Mesenchymal stem cell (in vitro differentiated cells and primary cell): ENCODE results near the gene RPS15.

Source experiments
- DNase-seq: peaks from one replicate; pipeline ENCODE4 v3.0.0-alpha.2; 2013
- H2AFZ ChIP-seq: one replicate; pipeline ENCODE4 v1.6.1; 2013; ENCODE audit warnings: low read depth, mild to moderate bottlenecking, control low read depth, inconsistent platforms, low read length, moderate library complexity
- H2AK5ac ChIP-seq: 2 replicates; pipeline ENCODE4 v1.6.1; 2013; ENCODE audit warnings: low read length, moderate library complexity, mild to moderate bottlenecking, inconsistent platforms; ENCODE audit not compliant: severe bottlenecking
- H2BK120ac ChIP-seq: one replicate; pipeline ENCODE4 v1.6.1; 2013; ENCODE audit warnings: low read depth, mild to moderate bottlenecking, inconsistent platforms, low read length, moderate library complexity
- H2BK12ac ChIP-seq, 2 experiments: one replicate each; pipeline ENCODE4 v1.6.1; 2013; ENCODE audit warnings: inconsistent platforms in 2 of 2, low read length in 2 of 2, mild to moderate bottlenecking in 2 of 2, moderate library complexity in 2 of 2, control low read depth in 1 of 2
- H2BK15ac ChIP-seq: one replicate; pipeline ENCODE4 v1.6.1; 2013; ENCODE audit warnings: mild to moderate bottlenecking, low read depth, inconsistent platforms; ENCODE audit not compliant: poor library complexity, severe bottlenecking
- H2BK5ac ChIP-seq: 2 replicates; pipeline ENCODE4 v1.6.1; 2013; ENCODE audit warnings: low read depth, mild to moderate bottlenecking, low read length, control low read depth, inconsistent platforms; ENCODE audit not compliant: poor library complexity, severe bottlenecking
- H3K14ac ChIP-seq, 2 experiments: one replicate each; pipeline ENCODE4 v1.6.1; 2013; ENCODE audit warnings: inconsistent platforms in 2 of 2, low read length in 2 of 2, control low read depth in 1 of 2, mild to moderate bottlenecking in 1 of 2, moderate library complexity in 1 of 2
- H3K18ac ChIP-seq, 2 experiments: one replicate each; pipeline ENCODE4 v1.6.1; 2013; ENCODE audit warnings: inconsistent platforms in 2 of 2, low read length in 2 of 2, control low read depth in 1 of 2, low read depth in 1 of 2, mild to moderate bottlenecking in 1 of 2
- H3K23ac ChIP-seq, 2 experiments: one replicate each; pipeline ENCODE4 v1.6.1; 2013; ENCODE audit warnings: inconsistent platforms in 2 of 2, low read length in 2 of 2, mild to moderate bottlenecking in 2 of 2, moderate library complexity in 2 of 2, control low read depth in 1 of 2
- H3K27ac ChIP-seq: 2 replicates; pipeline ENCODE4 v1.5.1; 2013; ENCODE audit warnings: mild to moderate bottlenecking, moderate library complexity, low read length, control low read depth, inconsistent platforms; ENCODE audit not compliant: poor library complexity, severe bottlenecking
- H3K27me3 ChIP-seq, 2 experiments: 2 replicates each; pipeline versions ENCODE4 v1.6.1 to v1.7.0; 2013; ENCODE audit warnings: low read length in 2 of 2, mild to moderate bottlenecking in 2 of 2, moderate library complexity in 2 of 2, control low read depth in 1 of 2, inconsistent platforms in 1 of 2; ENCODE audit not compliant: control insufficient read depth in 1 of 2, insufficient read depth in 1 of 2
- H3K36me3 ChIP-seq, 2 experiments: 2 replicates each; pipeline versions ENCODE4 v1.6.1 to v1.7.0; 2013; ENCODE audit warnings: low read length in 2 of 2, control low read depth in 1 of 2, inconsistent platforms in 1 of 2, low read depth in 1 of 2, mild to moderate bottlenecking in 1 of 2; ENCODE audit not compliant: insufficient read depth in 2 of 2, control insufficient read depth in 1 of 2
- H3K4ac ChIP-seq, 2 experiments: one replicate each; pipeline ENCODE4 v1.6.1; 2013; ENCODE audit warnings: inconsistent platforms in 2 of 2, low read length in 2 of 2, mild to moderate bottlenecking in 2 of 2, moderate library complexity in 2 of 2, control low read depth in 1 of 2, low read depth in 1 of 2
- H3K4me1 ChIP-seq: 2 replicates; pipeline ENCODE4 v1.6.1; 2013; ENCODE audit warnings: low read depth, low read length, control low read depth; ENCODE audit not compliant: control insufficient read depth, insufficient read depth
- H3K4me2 ChIP-seq: 2 replicates; pipeline ENCODE4 v1.6.1; 2013; ENCODE audit warnings: low read length, mild to moderate bottlenecking, inconsistent platforms; ENCODE audit not compliant: poor library complexity, severe bottlenecking
- H3K4me3 ChIP-seq, 2 experiments: 2 replicates each; pipeline versions ENCODE4 v1.5.1 to v1.7.0; 2013; ENCODE audit warnings: low read length in 2 of 2, mild to moderate bottlenecking in 2 of 2, control low read depth in 1 of 2, low read depth in 1 of 2; ENCODE audit not compliant: insufficient read depth in 1 of 2
- H3K79me1 ChIP-seq: replicated peaks from 2 replicates; pipeline ENCODE4 v1.6.1; 2013; ENCODE audit warnings: mild to moderate bottlenecking, control low read depth, low read length, inconsistent platforms; ENCODE audit not compliant: poor library complexity, severe bottlenecking
- H3K9ac ChIP-seq: 2 replicates; pipeline ENCODE4 v1.7.0; 2013; ENCODE audit warnings: mild to moderate bottlenecking, low read length, moderate library complexity
- H3K9me3 ChIP-seq: 2 replicates; pipeline ENCODE4 v1.7.0; 2013; ENCODE audit warnings: mild to moderate bottlenecking, low read length; ENCODE audit not compliant: control insufficient read depth
- H4K8ac ChIP-seq: one replicate; pipeline ENCODE4 v1.6.1; 2013; ENCODE audit warnings: inconsistent platforms, mild to moderate bottlenecking, low read length, moderate library complexity
- H4K91ac ChIP-seq: one replicate; pipeline ENCODE4 v1.6.1; 2013; ENCODE audit warnings: mild to moderate bottlenecking, low read length, inconsistent platforms
- WGBS: methylation state at CpG from one replicate; pipeline ENCODE4 v1.1.7; 2013; ENCODE audit warnings: mixed read lengths; 5-methylcytosine and 5-hydroxymethylcytosine counted together

Gene RPS15

DNA sequence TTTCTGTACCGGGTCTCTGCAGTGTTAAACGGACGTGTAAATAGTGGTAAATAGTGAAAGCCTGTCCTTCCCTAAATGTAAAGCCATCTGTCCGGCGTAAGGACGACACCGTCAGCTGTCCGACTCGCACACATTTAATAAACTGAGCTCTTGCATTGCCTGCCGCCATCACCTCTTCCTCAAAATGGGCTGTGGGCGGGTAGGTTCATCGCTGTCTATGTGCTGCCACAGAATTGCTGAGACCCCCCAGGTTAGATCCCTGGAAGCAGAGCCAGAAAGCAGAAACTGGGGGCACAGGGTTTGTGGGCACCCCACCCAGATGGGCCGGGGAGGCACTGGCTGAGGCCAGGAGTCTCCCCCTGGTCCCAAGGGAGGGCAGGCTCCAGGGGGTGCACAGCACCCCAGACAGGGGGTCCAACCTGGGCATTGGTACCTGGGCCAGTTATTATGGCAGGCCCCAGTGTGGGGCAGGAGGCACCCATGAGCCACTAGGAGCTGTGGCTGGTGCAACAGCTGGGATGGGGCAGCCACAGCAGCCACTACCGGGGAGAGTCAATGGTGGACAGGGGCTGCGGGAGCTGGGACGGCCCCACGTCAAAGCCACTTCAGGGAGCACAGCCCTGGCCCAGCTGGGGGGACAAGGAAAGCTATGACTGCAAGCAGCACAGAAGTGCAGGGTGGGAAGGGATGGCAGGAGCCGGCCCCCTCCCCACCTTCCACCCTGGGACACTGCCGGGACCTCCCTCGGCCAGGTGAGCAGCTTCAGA lies 35.1 kb downstream of the RPS15 start:
- peaks cover 41% of the 10 kb centered on the region for H3K79me1 ChIP-seq
- 91% methylated on average over 18 of the region's 20 CpGs for WGBS
- H3K18ac ChIP-seq, result no peak overlapping the region
- H3K36me3 ChIP-seq, result peaks cover 13 to 38% of the 10 kb centered on the region in 2 experiments
- no peak overlapping the region for H2BK12ac ChIP-seq
- H2AK5ac ChIP-seq, result no peak overlapping the region
- no peak overlapping the region for H3K9ac ChIP-seq
- H3K4me1 ChIP-seq, result peaks cover 56% of the 10 kb centered on the region
- H3K9me3 ChIP-seq, result no peaks in the 10 kb centered on the region
- H2AFZ ChIP-seq, result no peak overlapping the region
- H2BK120ac ChIP-seq, result no peak overlapping the region
- H3K4me2 ChIP-seq, result no peak overlapping the region
- no peak overlapping the region for H4K8ac ChIP-seq
- peaks cover 27 to 43% of the 10 kb centered on the region in 2 experiments for H3K27me3 ChIP-seq
- H3K4ac ChIP-seq, result no peak overlapping the region
- no peak overlapping the region for H3K23ac ChIP-seq
- no peak overlapping the region for H3K27ac ChIP-seq
- no peak overlapping the region for H3K14ac ChIP-seq
- H2BK5ac ChIP-seq, result no peak overlapping the region
- no peak overlapping the region for H4K91ac ChIP-seq
- no peak for DNase-seq
- no peak overlapping the region for H2BK15ac ChIP-seq
- no peak overlapping the region for H3K4me3 ChIP-seq

GRCh38 chr19:1474011-1474764 lies 36.0 kb downstream of the RPS15 start:
- Histone ChIP-seq H3K4me2 (no peak overlapping the region), H2BK15ac (no peak overlapping the region), H2BK12ac (no peak overlapping the region), H3K18ac (no peak overlapping the region), H3K4ac (no peak overlapping the region), H2AFZ (no peak overlapping the region), H3K14ac (no peak overlapping the region), H3K27ac (no peak overlapping the region), H3K27me3 (peaks cover 24 to 39% of the 10 kb centered on the region in 2 experiments), H3K23ac (no peak overlapping the region), H2BK120ac (no peak overlapping the region), H3K9ac (no peak overlapping the region), H2AK5ac (no peak overlapping the region), H4K91ac (no peak overlapping the region), H3K4me3 (no peak overlapping the region), H3K79me1 (peaks cover 41% of the 10 kb centered on the region), H3K9me3 (no peaks in the 10 kb centered on the region), H3K36me3 (peaks cover 13 to 38% of the 10 kb centered on the region in 2 experiments), H3K4me1 (peaks cover 48% of the 10 kb centered on the region), H4K8ac (no peak overlapping the region), H2BK5ac (no peak overlapping the region)
- 86% methylated on average over 31 of the region's 31 CpGs for WGBS
- DNase-seq, result no peak

- Histone ChIP-seq H2BK15ac (no peak overlapping the region), H3K9me3 (no peaks in the 10 kb centered on the region)
- 96% methylated on average over 25 of the region's 26 CpGs for WGBS
Observed at GRCh38 chr19:1474765-1475351, 36.7 kb downstream of the RPS15 start.

More at GRCh38 chr19:1474765-1475351, 36.7 kb downstream of the RPS15 start:
- H2AFZ ChIP-seq, result no peak overlapping the region
- H4K91ac ChIP-seq, result no peak overlapping the region
- H3K23ac ChIP-seq, result no peak overlapping the region
- H3K4ac ChIP-seq, result no peak overlapping the region
- H2AK5ac ChIP-seq, result no peak overlapping the region
- no peak overlapping the region for H3K27ac ChIP-seq
- H3K79me1 ChIP-seq, result peaks cover 41% of the 10 kb centered on the region
- no peak overlapping the region for H2BK120ac ChIP-seq
- peaks cover 13 to 38% of the 10 kb centered on the region in 2 experiments for H3K36me3 ChIP-seq
- peaks cover 24 to 37% of the 10 kb centered on the region in 2 experiments for H3K27me3 ChIP-seq
- no peak overlapping the region for H3K18ac ChIP-seq
- H2BK5ac ChIP-seq, result no peak overlapping the region
- H3K9ac ChIP-seq, result no peak overlapping the region
- H2BK12ac ChIP-seq, result no peak overlapping the region
- peak overlapping the region; percentile 19 for H4K8ac ChIP-seq
- no peak overlapping the region for H3K4me2 ChIP-seq
- H3K4me3 ChIP-seq, result no peak overlapping the region
- no peak overlapping the region for H3K14ac ChIP-seq
- DNase-seq, result no peak
- peaks cover 41% of the 10 kb centered on the region for H3K4me1 ChIP-seq
